ENCODE results near the gene SLC25A47.

DNA sequence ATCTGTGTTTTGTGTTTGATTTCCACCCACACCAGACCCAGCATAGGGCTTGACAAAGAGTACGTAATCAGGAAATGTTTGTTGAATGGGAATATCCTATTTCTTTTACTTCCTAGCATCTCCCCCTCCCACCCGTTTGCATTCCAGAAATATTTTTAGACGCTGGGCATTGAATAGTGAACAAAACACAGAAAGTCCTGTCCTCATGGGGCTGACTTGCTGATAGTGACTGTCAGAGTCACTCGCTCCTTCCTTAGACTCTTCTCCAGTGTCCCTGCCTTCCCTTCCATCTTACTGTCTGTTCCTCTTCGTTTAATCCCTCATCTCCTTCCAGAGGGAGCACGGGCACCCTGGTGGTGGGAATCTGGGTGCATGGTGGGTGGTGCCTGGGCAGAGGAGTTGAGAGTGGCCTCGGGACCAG is 53.6 kb downstream of the SLC25A47 start:
- TF ChIP-seq, protein P1, sequence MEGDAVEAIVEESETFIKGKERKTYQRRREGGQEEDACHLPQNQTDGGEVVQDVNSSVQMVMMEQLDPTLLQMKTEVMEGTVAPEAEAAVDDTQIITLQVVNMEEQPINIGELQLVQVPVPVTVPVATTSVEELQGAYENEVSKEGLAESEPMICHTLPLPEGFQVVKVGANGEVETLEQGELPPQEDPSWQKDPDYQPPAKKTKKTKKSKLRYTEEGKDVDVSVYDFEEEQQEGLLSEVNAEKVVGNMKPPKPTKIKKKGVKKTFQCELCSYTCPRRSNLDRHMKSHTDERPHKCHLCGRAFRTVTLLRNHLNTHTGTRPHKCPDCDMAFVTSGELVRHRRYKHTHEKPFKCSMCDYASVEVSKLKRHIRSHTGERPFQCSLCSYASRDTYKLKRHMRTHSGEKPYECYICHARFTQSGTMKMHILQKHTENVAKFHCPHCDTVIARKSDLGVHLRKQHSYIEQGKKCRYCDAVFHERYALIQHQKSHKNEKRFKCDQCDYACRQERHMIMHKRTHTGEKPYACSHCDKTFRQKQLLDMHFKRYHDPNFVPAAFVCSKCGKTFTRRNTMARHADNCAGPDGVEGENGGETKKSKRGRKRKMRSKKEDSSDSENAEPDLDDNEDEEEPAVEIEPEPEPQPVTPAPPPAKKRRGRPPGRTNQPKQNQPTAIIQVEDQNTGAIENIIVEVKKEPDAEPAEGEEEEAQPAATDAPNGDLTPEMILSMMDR (IDR thresholded peaks at IDR 0.05) = no peak
- no peak for TF ChIP-seq POLR2AphosphoS5 (IDR thresholded peaks at IDR 0.05)
- TF ChIP-seq POLR2A (IDR thresholded peaks at IDR 0.05) = no peak

Data from breast epithelium (tissue), 3 donors.